ENCODE measurements around the gene NOP53.
"Not testable (repeated sequence)": the region's sequence is repeated elsewhere in the genome, so short reads cannot be mapped to it uniquely, and the experiment has no call there.

NOP53 gene

GRCh38 chr19:47745010-47745901 is at the start of gene NOP53:
Gene NOP53 (plus strand): TSS chr19:47745546. CDS start chr19:47745560, 14 bp downstream.
- peak; percentile 97 to 98 for DNase-seq

- no peak for DNase-seq
These were observed 48.7 kb upstream of the NOP53 start for GRCh38 chr19:47696635-47697034.

- DNase-seq, result peak; percentile 65 to 73
These were observed 47.3 kb upstream of the NOP53 start for GRCh38 chr19:47697863-47698609.

- no peak for DNase-seq
These were observed 46.6 kb upstream of the NOP53 start for GRCh38 chr19:47698631-47699359.

- peak; percentile 70 to 75 for DNase-seq
These were observed 45.9 kb upstream of the NOP53 start for GRCh38 chr19:47699360-47699917.

GRCh38 chr19:47700934-47701716 is 44.2 kb upstream of the NOP53 start:
- DNase-seq, result no peak

GRCh38 chr19:47701717-47702552 is 43.4 kb upstream of the NOP53 start:
- DNase-seq, result no peak

- DNase-seq, result no peak
These were observed 42.7 kb upstream of the NOP53 start for GRCh38 chr19:47702671-47703070.

GRCh38 chr19:47703301-47703700 is 42.0 kb upstream of the NOP53 start:
- DNase-seq, result no peak

- DNase-seq, result no peak
These were observed 41.3 kb upstream of the NOP53 start for GRCh38 chr19:47704024-47704423.

GRCh38 chr19:47704656-47705055 is 40.7 kb upstream of the NOP53 start:
- no peak for DNase-seq

- DNase-seq, result peak; percentile 85 to 88
These were observed 38.0 kb upstream of the NOP53 start for GRCh38 chr19:47707135-47707925.

GRCh38 chr19:47711652-47712242 is 33.6 kb upstream of the NOP53 start:
- DNase-seq, result no peak

GRCh38 chr19:47713046-47714021 is 32.0 kb upstream of the NOP53 start, which contains the start of gene EHD2:
Gene EHD2 (plus strand): TSS chr19:47713422. CDS start chr19:47716613, 3,191 bp downstream.
- DNase-seq, result peak; percentile 63 to 65

GRCh38 chr19:47714339-47714738 is 31.0 kb upstream of the NOP53 start:
- DNase-seq, result no peak

GRCh38 chr19:47714855-47715254 is 30.5 kb upstream of the NOP53 start:
- not testable (repeated sequence) for DNase-seq

- DNase-seq, result no peak
These were observed 28.9 kb upstream of the NOP53 start for GRCh38 chr19:47716270-47716937.
